Activated B cell treated with CpG ODN at 0.5 μM for 24 hours (primary cell): ENCODE data around the gene ATP6V1G1. TPM values are rescaled to one million over a fixed set of nuclear protein-coding genes. Genes with fewer than 3 reads are reported as not detected.

ENCODE experiments used
- ATAC-seq: fragments of 200-7000 bp; cut with Tn5 transposase; one replicate; pipeline ENCODE4 v1.10.0; 2021; ENCODE audit warnings: low read depth, mild to moderate bottlenecking, moderate library complexity
- CTCF ChIA-PET: fragments of 350-600 bp; sonication (Branson Sonifier 250); formaldehyde crosslinking; loops from one replicate; lab custom pipeline; 2021; ENCODE audit warnings: antibody characterized with exemption; lab: Charles Lee
- POLR2A ChIA-PET: fragments of 350-600 bp; sonication (Branson Sonifier 250); formaldehyde crosslinking; loops from one replicate; lab custom pipeline; 2021; ENCODE audit warnings: antibody characterized with exemption; lab: Charles Lee
- DNase-seq: peaks from one replicate; pipeline ENCODE4 v3.0.0; 2022
- H3K27ac Mint-ChIP-seq: one replicate; pipeline ENCODE4 v1.8.0; 2020; ENCODE audit warnings: mixed read lengths
- H3K27me3 Mint-ChIP-seq: one replicate; pipeline ENCODE4 v1.8.0; 2021; ENCODE audit warnings: mixed read lengths
- H3K36me3 Mint-ChIP-seq: one replicate; pipeline ENCODE4 v1.8.0; 2021; ENCODE audit warnings: low read depth, mixed read lengths
- H3K4me1 Mint-ChIP-seq: one replicate; pipeline ENCODE4 v1.8.0; 2021; ENCODE audit warnings: mixed read lengths
- H3K4me3 Mint-ChIP-seq: one replicate; pipeline ENCODE4 v1.8.0; 2020; ENCODE audit warnings: mild to moderate bottlenecking, mixed read lengths
- H3K9me3 Mint-ChIP-seq: one replicate; pipeline ENCODE4 v1.8.0; 2020; ENCODE audit warnings: mixed read lengths
- intact Hi-C: fragments of 100-400 bp; cut with micrococcal nuclease; formaldehyde crosslinking; loops from one replicate; pipeline ENCODE4 v1.15.1; 2024
- total RNA-seq: library from RNA; stranded (reverse); gene quantifications from 2 replicates; pipeline ENCODE4 v1.2.3, GENCODE V29; 2022
- TF ChIP-seq, protein P1 (sequence below): fragments of 200-600 bp; IDR thresholded peaks from one replicate; pipeline ENCODE4 v1.8.0; 2022; ENCODE audit warnings: antibody characterized with exemption, mild to moderate bottlenecking

Gene ATP6V1G1
- total RNA-seq, 1 donor from 2014 or later = 68.4 TPM

DNA sequence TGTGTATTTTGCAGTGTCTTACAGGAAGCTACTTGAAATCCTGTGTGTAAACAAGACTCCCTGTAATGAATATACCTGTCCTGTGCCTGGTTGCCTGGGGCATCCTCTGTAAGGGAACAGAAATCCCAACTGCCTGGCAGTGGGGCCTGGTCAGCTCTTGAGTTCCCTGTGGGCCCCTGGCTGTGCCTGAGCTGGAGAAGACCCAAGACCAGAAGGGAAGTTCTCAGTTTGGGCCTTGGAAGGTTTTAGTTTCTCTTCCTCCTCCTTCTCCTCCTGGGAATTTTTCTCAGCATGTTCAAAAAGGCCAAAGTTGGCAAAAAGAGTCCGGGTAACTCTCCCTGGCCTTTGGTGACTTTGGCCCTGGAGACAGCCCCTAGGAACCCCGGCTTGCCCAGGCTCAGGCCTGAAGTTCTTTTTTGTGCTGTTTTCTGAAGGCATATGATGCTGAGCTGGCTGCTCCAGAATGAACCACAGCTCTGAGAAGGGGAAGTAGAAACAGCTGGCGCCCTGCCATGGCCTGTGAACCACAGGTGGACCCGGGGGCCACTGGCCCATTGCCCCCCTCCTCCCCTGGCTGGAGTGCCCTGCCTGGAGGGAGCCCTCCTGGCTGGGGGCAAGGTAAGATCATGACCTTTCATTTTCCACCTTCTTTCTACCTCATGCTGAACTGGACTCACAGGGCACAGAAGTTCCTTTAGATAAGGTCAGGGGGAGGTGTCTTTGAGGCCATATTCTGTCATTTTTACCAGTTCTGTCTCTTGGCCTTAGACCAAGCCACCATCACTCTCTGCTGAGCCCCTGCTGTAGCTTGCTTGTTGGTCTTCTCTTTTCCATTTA lies 29.3 kb downstream of the ATP6V1G1 start:
- ATAC-seq (peak; percentile 76), DNase-seq (peak; percentile 73)
- POLR2A ChIA-PET = interaction anchor here (0.6 to 2.8 kb wide), 18 partner anchors 9 to 1037 kb away, joined by 3 to 25 read pairs (median 4); partner anchors contain the start of gene ATP6V1G1
- intact Hi-C loops = loop anchor here (1.0 to 2.0 kb wide), 3 partner anchors 30 to 268 kb away; partner anchors contain the start of gene ATP6V1G1
- CTCF ChIA-PET = interaction anchor here (1.0 to 3.0 kb wide), 3 partner anchors 24 to 130 kb away, joined by 3 to 21 read pairs (median 7); no protein-coding TSS in a partner anchor
- no peaks in the 10 kb centered on the region for H3K27me3 Mint-ChIP-seq
- peaks cover 83% of the 10 kb centered on the region for H3K4me1 Mint-ChIP-seq
- H3K36me3 Mint-ChIP-seq = peaks cover 33% of the 10 kb centered on the region
- H3K4me3 Mint-ChIP-seq = peak overlapping the region; percentile 74
- H3K27ac Mint-ChIP-seq = peak overlapping the region; percentile 98
- TF ChIP-seq, protein P1, sequence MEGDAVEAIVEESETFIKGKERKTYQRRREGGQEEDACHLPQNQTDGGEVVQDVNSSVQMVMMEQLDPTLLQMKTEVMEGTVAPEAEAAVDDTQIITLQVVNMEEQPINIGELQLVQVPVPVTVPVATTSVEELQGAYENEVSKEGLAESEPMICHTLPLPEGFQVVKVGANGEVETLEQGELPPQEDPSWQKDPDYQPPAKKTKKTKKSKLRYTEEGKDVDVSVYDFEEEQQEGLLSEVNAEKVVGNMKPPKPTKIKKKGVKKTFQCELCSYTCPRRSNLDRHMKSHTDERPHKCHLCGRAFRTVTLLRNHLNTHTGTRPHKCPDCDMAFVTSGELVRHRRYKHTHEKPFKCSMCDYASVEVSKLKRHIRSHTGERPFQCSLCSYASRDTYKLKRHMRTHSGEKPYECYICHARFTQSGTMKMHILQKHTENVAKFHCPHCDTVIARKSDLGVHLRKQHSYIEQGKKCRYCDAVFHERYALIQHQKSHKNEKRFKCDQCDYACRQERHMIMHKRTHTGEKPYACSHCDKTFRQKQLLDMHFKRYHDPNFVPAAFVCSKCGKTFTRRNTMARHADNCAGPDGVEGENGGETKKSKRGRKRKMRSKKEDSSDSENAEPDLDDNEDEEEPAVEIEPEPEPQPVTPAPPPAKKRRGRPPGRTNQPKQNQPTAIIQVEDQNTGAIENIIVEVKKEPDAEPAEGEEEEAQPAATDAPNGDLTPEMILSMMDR = no peak
- H3K9me3 Mint-ChIP-seq = no peaks in the 10 kb centered on the region

DNA sequence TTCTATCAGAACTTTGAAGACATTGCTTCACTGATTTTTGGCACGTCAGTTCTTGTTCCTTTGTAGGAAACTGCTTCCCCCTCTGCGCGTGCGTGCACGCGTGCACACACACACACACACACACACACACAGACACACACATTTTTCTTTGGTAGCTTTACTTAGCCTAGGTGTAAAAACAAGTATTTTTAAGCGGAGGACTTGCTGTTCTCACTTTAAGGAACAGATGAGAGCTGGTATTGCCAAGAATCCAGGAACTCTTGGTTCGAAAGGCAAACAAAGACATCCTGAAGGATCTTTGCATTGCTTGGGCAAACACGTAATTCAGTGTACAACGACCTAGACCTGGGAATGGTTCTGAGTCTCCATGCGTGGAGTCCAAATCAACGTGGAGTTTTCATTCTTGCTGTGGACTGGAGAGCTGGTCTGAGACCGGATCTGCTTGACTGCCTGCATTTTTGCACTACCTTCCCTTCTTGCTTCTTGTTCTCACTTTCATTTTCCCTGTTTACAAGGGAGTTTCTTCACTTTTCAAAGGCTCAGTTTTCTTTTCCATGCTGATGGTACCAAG lies 31.7 kb downstream of the ATP6V1G1 start:
- peak; percentile 37 for ATAC-seq
- H3K4me3 Mint-ChIP-seq = peak overlapping the region; percentile 84
- peaks cover 51% of the 10 kb centered on the region for H3K36me3 Mint-ChIP-seq
- TF ChIP-seq, protein P1 = no peak
- DNase-seq = no peak
- ChIA-PET CTCF (interaction anchor here (1.1 to 2.0 kb wide), 4 partner anchors 27 to 213 kb away, joined by 4 to 12 read pairs (median 6); no protein-coding TSS in a partner anchor), POLR2A (interaction anchor here (0.6 to 1.8 kb wide), 12 partner anchors 8 to 246 kb away, joined by 3 to 20 read pairs (median 6); partner anchors contain the start of genes AKNA, ATP6V1G1, TMEM268 and WHRN)
- H3K27ac Mint-ChIP-seq = peak overlapping the region; percentile 98
- intact Hi-C loops = loop anchor here (1.0 to 2.0 kb wide), 4 partner anchors 8 to 222 kb away; partner anchors contain the start of genes TMEM268 and WHRN
- no peaks in the 10 kb centered on the region for H3K9me3 Mint-ChIP-seq
- peaks cover 63% of the 10 kb centered on the region for H3K4me1 Mint-ChIP-seq
- no peaks in the 10 kb centered on the region for H3K27me3 Mint-ChIP-seq

DNA sequence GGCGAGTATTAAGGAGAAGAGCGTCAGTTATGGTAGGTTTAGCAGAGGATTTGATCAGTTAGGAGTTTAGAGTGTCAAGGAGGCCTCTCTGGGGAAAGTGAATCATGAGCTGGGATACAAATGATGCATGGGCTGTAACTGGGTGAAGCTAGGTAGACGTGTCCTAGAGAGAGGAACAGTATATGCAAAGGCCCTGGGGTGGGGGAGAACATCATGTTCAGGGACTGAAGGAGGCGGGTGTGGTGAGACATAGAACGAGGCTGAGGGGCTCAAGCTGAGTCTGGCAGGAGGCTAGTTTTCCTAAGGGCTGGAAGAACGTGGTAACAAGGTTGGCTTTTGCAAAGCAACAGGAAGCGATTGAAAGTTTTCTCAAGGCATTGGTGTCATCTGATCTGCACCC lies 34.0 kb downstream of the ATP6V1G1 start:
- DNase-seq (no peak), ATAC-seq (no peak)
- no peak overlapping the region for H3K4me3 Mint-ChIP-seq
- CTCF ChIA-PET = interaction anchor here (1.1 to 1.4 kb wide), 4 partner anchors 29 to 187 kb away, joined by 3 to 5 read pairs (median 4); no protein-coding TSS in a partner anchor
- POLR2A ChIA-PET = interaction anchor here (0.6 kb wide), 1 partner anchor 30 kb away, joined by 7 read pairs; no protein-coding TSS in a partner anchor
- H3K36me3 Mint-ChIP-seq = peaks cover 62% of the 10 kb centered on the region
- H3K27me3 Mint-ChIP-seq = no peaks in the 10 kb centered on the region
- TF ChIP-seq, protein P1 = no peak
- peak overlapping the region; percentile 46 for H3K27ac Mint-ChIP-seq
- no peaks in the 10 kb centered on the region for H3K9me3 Mint-ChIP-seq
- intact Hi-C loops = no loop called here
- peaks cover 45% of the 10 kb centered on the region for H3K4me1 Mint-ChIP-seq

DNA sequence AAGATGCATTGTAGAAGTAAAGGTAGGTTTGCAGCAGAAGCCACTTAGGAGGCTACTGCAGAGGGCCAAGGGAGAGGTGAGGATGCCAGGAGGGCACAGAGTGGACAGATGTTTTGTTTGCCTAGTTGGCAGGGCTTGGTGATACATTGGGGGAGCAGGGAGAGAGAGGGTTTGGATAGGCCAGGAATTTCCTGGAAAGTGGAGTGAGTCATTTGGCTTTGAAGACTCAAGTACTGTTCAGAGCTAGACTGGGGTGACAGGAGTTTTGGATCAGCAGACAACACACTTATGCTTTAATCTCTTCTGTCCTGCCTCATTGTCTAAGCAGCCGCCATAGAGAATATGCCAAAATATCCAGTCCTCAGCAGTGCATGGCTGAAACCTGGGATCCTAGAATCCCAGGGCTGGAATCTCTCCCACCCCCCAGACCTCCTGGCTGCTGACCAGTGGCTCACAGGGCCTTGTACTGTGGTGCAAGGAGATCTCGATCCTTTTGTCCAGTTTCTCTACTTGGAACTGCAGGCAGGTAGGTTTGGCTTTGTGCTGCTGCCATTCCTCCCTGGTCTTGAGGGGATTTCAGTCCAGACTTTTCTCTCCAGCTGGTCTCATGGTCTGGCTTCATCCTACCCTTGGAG lies 34.5 kb downstream of the ATP6V1G1 start:
- Mint-ChIP-seq H3K4me1 (peaks cover 39% of the 10 kb centered on the region), H3K4me3 (no peak overlapping the region), H3K27me3 (no peaks in the 10 kb centered on the region), H3K36me3 (peaks cover 64% of the 10 kb centered on the region), H3K27ac (peak overlapping the region; percentile 39), H3K9me3 (no peaks in the 10 kb centered on the region)
- CTCF ChIA-PET = interaction anchor here (1.1 to 1.4 kb wide), 3 partner anchors 30 to 187 kb away, joined by 3 to 5 read pairs (median 4); no protein-coding TSS in a partner anchor
- ATAC-seq (no peak), DNase-seq (no peak)
- POLR2A ChIA-PET = interaction anchor here (0.6 kb wide), 1 partner anchor 29 kb away, joined by 7 read pairs; no protein-coding TSS in a partner anchor
- TF ChIP-seq, protein P1 = no peak
- intact Hi-C loops = no loop called here
